Hematopoietic multipotent progenitor cell treated with erythropoietin and hydrocortisone succinate and interleukin-3 and kit ligand, for 8 days (in vitro differentiated cells): ENCODE measurements around the gene BANP.
"Not testable (repeated sequence)": the region's sequence is repeated elsewhere in the genome, so short reads cannot be mapped to it uniquely, and the experiment has no call there.

Experiments
- DNase-seq: peaks from one replicate; pipeline ENCODE4 v3.0.0-alpha.2; 2015

The BANP gene

GRCh38 chr16:87998184-87998793, 47.1 kb downstream of the BANP start:
- not testable (repeated sequence) for DNase-seq

DNA sequence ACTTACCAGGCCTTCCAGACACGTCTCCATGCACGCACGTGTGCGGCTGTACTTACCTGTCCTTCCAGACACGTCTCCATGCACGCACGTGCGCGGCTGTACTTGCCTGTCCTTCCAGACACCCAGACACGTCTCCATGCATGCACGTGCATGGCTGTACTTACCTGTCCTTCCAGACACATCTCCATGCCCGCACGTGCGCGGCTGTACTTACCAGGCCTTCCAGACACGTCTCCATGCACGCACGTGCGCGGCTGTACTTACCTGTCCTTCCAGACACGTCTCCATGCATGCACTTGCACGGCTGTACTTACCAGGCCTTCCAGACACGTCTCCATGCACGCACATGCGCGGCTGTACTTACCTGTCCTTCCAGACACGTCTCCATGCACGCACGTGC, 47.8 kb downstream of the BANP start:
- not testable (repeated sequence) for DNase-seq

- DNase-seq: no peak
Observed at GRCh38 chr16:88002211-88002610, 51.0 kb downstream of the BANP start.

GRCh38 chr16:88002749-88003148, 51.5 kb downstream of the BANP start:
- no peak for DNase-seq

DNA sequence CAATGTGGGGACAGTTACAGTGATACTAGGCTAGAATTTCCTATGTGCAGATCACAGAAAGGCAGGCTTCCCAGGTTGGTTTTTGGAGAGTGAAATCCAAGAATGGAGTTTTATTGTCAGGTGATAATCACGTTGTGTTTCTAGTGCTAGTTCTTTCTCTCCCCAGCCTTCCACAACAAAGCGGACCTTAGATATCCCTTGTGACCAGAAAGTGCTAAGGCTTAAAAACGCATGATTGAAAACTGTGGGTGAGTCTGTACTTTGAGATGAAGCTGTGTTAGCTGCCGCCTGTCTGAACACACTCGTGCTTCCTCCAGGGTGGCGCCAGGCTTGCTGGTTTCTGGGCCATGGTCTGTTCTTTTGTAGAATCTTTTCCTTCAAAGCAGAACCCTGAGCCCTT, 52.1 kb downstream of the BANP start:
- no peak for DNase-seq

DNA sequence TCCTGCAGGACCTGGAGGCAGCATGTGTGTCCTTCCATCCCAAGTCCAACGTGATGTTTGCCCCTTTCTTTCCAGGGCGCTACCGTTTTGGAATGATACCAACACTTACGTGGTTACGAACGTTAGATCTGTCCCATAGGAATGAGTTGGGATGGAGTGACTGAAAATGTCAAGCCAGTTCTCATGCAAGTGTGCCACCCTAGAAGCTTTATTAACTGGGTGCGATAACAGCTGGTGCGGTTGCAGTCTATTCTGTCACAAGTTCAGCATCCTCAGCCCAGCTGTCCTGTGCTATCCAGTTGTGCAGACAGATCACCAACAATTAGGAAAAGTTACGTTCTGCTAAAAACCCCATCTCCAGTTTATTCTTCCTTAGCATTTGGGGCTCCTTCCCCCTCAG, 52.5 kb downstream of the BANP start:
- DNase-seq: no peak

- DNase-seq: no peak
Observed at GRCh38 chr16:88004391-88004790, 53.2 kb downstream of the BANP start.

DNA sequence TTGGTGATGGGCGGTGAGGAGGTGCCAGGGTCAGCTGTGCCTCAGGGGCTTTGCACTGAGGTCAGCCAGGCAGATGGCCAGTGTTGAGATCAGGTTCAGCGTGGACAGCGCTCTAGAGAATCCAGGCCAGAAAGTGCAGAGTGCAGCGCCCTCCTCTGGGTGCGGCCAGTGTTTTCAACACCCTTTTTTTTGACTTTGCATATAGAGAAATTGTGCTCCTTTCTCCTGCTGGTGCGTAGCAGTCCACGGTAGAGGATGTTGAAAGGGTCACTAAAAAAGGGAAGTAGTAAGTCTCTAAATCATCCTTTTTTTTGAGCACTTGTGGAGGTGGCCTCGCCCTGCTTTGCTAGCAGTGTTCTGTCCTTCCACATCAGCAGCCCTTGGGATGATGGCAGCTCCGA, 53.9 kb downstream of the BANP start:
- peak; percentile 16 for DNase-seq

DNA sequence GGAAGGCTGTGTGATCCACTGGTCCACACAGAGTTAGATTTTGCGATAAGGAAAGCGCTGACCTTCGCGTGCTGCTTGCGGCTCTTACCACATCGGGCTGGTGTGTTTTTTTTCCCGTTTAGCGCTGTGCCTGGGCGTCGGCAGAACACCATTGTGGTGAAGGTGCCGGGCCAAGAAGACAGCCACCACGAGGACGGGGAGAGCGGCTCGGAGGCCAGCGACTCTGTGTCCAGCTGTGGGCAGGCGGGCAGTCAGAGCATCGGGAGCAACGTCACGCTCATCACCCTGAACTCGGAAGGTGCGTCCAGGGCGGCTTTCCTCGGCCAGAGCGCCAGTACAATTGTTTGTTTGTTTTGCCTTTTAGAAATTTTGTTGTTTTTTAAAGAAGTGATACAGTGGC, 54.7 kb downstream of the BANP start:
- no peak for DNase-seq

DNA sequence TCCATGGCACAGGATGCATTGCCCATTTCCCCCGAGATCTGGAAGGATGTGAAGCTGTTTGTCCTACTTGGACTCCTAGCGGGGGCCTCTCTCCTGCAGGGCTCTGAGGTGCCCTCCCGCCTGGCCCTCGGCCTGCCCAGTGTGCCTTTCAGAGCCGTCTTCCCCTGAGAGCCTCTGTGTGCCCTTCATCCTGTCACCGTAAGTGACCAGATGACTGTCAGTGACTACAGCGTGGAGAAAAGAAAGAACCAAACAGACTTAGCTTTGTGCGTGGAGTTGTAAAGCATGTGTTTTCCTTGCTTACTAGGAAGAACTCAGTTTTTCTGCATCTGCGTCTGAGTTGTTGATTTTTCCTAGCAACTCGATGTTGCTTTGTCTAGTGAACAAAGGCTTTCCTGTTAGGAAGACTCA, 56.1 kb downstream of the BANP start:
- DNase-seq: no peak

GRCh38 chr16:88008840-88009239, 57.6 kb downstream of the BANP start:
- no peak for DNase-seq

GRCh38 chr16:88009563-88010342, 58.5 kb downstream of the BANP start:
- no peak for DNase-seq

- DNase-seq: no peak
Observed at GRCh38 chr16:88010343-88010967, 59.2 kb downstream of the BANP start.

GRCh38 chr16:88010968-88011483, 59.8 kb downstream of the BANP start:
- no peak for DNase-seq

- DNase-seq: no peak
Observed at GRCh38 chr16:88012360-88012759, 61.1 kb downstream of the BANP start.

DNA sequence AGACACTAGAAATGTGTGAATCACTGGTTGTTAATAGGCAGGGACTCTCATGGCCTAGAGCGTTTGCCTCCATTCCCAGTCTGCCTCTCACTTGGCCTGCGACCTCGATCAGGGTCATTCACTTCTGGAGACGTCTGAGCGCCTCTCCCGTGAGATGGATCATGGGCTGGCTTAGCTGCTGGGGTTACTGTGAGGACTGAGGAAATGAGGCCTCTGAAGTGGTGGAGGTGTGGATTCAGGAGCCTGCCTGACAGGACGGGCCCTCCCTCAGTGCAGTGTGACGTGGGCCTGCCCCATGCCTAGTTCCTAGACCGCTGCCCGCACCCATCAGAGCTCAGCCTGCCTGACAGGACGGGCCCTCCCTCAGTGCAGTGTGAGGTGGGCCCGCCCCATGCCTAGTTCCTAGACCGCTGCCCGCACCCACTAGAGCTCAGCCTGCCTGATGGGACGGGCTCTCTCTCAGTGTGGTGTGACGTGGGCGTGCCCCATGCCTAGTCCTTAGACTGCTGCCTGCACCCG, 61.9 kb downstream of the BANP start:
- no peak for DNase-seq

DNA sequence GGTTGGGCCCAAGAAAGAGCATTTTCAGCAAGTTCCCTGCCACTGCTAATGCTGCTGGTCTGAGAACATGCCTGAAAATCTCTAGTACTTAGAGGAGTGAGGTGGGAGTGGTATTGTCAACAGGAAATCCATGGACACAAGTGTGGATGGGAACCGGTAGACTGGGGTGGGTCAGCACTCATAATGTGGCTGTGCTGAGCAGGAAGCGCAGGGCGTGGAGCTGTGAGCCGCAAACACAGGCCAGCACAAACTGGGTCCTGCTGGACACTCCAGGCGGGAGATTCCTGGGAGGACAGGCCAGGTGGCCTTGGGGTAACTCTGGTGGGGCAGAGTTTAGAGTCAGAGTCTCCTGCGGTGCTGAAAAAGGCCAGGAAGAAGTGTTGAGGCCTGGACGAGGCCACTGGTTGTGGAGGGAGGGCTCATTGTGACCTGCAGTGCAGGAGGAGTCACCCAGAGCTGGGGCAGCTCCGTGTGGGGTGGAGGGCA, 62.6 kb downstream of the BANP start:
- no peak for DNase-seq

DNA sequence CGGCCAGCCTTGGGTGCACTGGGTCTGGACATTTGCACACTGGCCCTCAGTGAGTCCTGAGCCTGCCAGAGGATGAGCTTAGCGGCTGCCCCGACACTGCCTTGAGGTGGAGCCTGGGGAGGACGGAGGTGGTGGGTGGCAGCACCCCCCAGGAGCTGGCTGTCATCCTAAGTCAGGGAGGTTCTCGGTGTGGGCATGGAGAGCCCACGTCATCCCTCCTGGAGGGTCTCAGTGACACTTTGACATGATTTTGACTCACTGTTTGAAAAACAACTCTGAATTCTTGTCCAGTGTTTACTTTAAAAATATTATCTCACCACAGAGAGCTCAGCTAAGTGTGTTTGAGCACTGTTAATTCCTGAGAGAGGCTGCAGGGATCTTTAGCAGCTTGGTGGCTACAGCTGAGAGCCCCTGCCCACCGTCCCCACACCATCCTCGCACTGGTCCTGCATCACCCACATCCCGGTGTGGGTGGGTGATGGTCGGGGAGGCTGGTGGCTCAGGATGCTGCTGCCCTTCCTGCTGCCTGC, 63.1 kb downstream of the BANP start:
- no peak for DNase-seq

- DNase-seq: no peak
Observed at GRCh38 chr16:88014954-88015805, 63.9 kb downstream of the BANP start.

DNA sequence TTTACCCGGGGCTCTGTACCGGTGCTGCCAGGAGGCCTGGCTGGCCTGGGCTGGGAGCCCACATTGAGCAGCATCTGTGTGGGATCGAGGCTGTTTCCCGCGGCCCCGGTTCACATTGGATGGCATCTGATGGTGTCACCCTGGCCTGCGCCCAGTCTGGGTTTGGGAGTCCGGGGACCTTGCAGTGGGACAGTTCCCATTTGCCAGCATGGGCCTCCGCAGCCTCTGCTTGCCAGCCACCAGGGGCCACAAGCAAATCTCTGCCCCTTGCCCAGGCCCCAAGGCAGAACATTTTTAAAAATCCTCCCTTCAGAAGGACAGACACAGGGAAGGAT, 64.5 kb downstream of the BANP start:
- no peak for DNase-seq

- DNase-seq: not testable (repeated sequence)
Observed at GRCh38 chr16:88016386-88016785, 65.2 kb downstream of the BANP start.

DNA sequence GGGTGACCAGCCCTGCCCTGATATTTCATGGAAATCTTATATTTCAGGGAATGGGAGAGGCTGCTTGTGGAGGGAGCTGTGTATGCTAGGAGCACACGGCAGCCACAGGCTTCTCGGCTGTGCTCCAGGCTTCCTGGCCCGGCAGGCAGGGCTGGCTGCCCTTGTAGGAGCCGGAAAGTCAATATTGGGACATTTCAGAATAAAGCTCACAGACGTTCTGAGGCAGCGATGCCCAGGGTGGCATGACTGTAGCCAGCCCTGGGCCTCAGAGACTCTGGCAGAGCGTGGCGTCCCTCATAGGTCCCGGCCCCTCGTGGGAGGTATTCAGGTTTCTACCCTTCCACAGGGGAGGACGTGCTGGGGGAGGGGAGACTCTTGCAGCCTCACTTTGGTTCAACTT, 65.7 kb downstream of the BANP start:
- DNase-seq: no peak
